Bronchial epithelial cell (primary cell): ENCODE measurements around the gene DNAJC5G. TPM values are rescaled to one million over a fixed set of nuclear protein-coding genes. Genes with fewer than 3 reads are reported as not detected.

Experiments used
- DNase-seq: peaks from one replicate; pipeline ENCODE4 v3.0.0-alpha.2; 2010; ENCODE audit warnings: low read depth
- FAIRE-seq: peaks from 2 replicates; lab custom pipeline; 2011; peaks lifted over from hg19 to GRCh38; lab: Jason Lieb, UNC
- H3K27me3 ChIP-seq: 2 replicates; pipeline ENCODE4 v1.5.1; 2011; ENCODE audit warnings: low read length; ENCODE audit not compliant: control insufficient read depth, insufficient read depth
- H3K36me3 ChIP-seq: 2 replicates; pipeline ENCODE4 v1.5.1; 2011; ENCODE audit warnings: low read length; ENCODE audit not compliant: control insufficient read depth, insufficient read depth
- H3K4me3 ChIP-seq: 2 replicates; pipeline ENCODE4 v1.5.1; 2011; ENCODE audit warnings: mild to moderate bottlenecking, low read depth, low read length, control low read depth
- total RNA-seq: library from RNA; depleted of rRNA; stranded (reverse); fragments of >200 nt; gene quantifications from 2 replicates; pipeline ENCODE4 v1.2.1, GENCODE V29; 2014
- TF ChIP-seq, protein P1 (sequence below): IDR thresholded peaks from 2 replicates; pipeline ENCODE4 v1.5.1; 2011; ENCODE audit warnings: mild to moderate bottlenecking, moderate library complexity, low read length, control low read depth, inconsistent platforms; ENCODE audit not compliant: insufficient read depth, severe bottlenecking

DNAJC5G gene
- total RNA-seq, 1 donor from 2014 or later: not detected

DNA sequence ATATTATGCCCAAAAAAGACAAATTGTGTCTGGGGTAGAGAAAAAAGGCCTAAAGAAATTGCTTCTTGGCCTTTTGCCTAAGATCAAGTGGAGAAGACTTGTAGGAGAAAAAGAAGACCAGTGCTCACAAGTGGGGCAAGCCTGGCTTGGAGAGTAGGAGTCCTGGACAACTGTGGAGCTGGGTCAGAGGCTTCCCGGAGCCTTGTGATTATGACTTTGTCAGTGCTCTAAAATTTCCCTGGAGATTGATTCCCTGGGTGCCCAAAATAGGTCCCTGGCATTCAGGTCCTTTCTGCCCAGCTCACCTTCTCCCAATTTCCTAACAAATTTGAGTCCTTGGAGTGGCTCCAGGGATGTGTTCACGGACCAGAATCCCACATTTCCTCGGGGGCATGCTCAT lies 6.2 kb downstream of the DNAJC5G start:
- peaks cover 5% of the 10 kb centered on the region for H3K27me3 ChIP-seq
- TF ChIP-seq, protein P1, sequence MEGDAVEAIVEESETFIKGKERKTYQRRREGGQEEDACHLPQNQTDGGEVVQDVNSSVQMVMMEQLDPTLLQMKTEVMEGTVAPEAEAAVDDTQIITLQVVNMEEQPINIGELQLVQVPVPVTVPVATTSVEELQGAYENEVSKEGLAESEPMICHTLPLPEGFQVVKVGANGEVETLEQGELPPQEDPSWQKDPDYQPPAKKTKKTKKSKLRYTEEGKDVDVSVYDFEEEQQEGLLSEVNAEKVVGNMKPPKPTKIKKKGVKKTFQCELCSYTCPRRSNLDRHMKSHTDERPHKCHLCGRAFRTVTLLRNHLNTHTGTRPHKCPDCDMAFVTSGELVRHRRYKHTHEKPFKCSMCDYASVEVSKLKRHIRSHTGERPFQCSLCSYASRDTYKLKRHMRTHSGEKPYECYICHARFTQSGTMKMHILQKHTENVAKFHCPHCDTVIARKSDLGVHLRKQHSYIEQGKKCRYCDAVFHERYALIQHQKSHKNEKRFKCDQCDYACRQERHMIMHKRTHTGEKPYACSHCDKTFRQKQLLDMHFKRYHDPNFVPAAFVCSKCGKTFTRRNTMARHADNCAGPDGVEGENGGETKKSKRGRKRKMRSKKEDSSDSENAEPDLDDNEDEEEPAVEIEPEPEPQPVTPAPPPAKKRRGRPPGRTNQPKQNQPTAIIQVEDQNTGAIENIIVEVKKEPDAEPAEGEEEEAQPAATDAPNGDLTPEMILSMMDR: no peak
- H3K36me3 ChIP-seq: no peaks in the 10 kb centered on the region
- no peak overlapping the region for H3K4me3 ChIP-seq
- DNase-seq (no peak), FAIRE-seq (no peak)

DNA sequence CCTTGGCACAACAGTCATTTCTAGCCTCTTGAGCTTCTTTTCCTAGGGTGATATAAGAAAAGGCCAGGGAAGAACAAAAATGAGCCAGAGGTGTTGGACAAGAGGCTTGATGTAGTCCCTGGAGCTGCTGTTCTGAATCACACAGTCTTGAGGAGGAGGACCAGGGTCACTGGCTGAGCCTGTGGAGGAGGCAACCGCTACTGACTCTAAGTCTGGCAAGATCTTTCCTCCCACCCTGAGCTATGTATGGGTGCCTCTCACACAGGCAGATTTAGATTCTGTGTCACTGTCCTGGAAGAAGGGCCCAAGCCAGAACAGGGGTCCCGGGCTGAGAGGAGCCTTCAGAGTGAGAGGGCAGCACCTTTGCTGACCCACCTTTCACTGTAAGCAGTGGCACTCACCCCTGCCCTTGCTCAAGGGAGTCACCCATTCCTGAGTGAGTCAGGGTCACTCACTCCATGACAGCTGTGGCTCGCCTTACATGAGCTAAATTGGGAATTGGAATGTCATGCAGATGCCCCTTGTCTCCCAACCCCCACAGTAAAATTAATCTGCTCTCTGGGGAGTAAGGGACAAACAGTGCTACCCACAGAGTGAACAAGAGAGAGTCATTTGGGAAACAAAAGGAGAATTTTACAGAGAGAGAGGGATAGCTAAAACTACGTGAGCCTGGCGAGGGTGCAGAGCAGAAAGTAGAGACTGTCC lies 6.8 kb downstream of the DNAJC5G start, which contains the start of gene TRIM54:
TSS of gene TRIM54 (plus strand) at position 575 of the 705 bp plus-strand sequence. CDS start 303 bp downstream, outside the sequence.
- peaks cover 5% of the 10 kb centered on the region for H3K27me3 ChIP-seq
- DNase-seq (no peak), FAIRE-seq (no peak)
- TF ChIP-seq, protein P1: no peak
- H3K36me3 ChIP-seq: no peaks in the 10 kb centered on the region
- H3K4me3 ChIP-seq: no peak within 1 kb of the TSS

DNA sequence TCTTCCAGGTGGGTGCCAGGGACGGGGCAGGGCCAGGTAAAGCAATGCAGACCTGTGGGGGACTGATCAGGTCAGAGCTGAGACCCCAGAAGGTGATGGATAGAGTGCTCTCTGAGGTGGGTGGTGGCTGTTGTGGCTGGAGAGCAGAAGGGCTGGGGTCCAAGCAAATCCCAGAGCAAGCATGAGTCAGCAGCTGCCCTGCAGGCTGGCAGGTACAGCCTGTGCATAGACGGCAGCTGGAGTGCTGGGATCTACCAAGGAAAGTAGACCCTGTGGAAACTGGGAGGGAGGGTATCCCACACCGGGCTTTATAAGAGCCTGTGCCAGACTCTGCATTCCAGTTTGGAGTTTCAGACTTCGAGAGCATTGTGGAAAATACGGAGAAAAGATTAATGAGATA lies 7.7 kb downstream of the DNAJC5G start:
- no peak overlapping the region for H3K4me3 ChIP-seq
- no peaks in the 10 kb centered on the region for H3K36me3 ChIP-seq
- TF ChIP-seq, protein P1: no peak
- FAIRE-seq: no peak
- DNase-seq: peak; percentile 12
- peaks cover 5% of the 10 kb centered on the region for H3K27me3 ChIP-seq

DNA sequence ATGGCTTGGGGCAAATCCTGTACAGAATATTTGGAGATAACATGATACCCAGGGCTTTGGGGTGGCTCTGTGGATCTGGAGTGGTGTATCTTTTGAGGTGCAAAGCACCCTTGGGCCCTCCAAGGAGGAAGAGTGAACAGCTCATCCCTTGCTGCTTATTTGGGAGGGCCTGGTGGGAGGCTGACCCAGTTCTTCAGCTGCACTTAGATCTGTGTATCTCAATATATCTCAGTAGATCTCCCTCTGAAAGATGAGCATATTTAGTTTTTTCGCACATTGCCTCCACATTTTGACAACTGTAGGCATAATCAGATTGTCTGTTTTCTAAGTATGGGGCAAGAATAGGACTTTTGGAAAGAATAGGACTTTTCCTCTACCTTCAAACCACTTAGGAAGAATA lies 9.8 kb downstream of the DNAJC5G start:
- peaks cover 5% of the 10 kb centered on the region for H3K27me3 ChIP-seq
- no peak for FAIRE-seq
- TF ChIP-seq, protein P1: no peak

DNA sequence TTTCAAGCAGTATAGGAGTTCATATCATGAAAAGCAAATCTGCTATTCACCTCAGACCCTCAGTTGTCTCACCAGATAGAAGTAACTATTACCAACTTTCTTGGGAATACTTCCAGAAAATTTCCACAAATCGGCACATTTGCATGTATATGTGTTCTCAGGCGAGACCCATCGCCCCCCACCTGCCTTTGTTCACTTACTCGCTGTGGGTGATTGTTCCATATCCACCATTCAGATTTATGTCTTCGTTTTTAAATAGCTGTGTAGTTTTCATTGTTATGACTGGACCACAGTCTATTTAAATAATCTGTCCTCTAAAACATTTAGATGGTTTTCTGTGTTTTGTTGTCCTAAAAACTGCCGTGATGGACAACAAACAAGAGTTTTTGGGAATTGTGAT lies 10.2 kb downstream of the DNAJC5G start:
- TF ChIP-seq, protein P1: no peak
- no peak for FAIRE-seq
- Histone ChIP-seq H3K36me3 (no peaks in the 10 kb centered on the region), H3K4me3 (no peak overlapping the region), H3K27me3 (peaks cover 5% of the 10 kb centered on the region)
- no peak for DNase-seq

More for the DNA sequence above, 9.8 kb downstream of the DNAJC5G start:
- Histone ChIP-seq H3K36me3 (no peaks in the 10 kb centered on the region), H3K4me3 (no peak overlapping the region)
- no peak for DNase-seq
